MM.1S (cell line): Measurements from ENCODE around the gene NELL2.

Source experiments
- DNase-seq: peaks from one replicate; pipeline ENCODE4 v3.0.0-alpha.2; 2015
- H2AFZ ChIP-seq: fragments of 300-600 bp; sonication (generic); 2 replicates; pipeline ENCODE4 v1.6.0; 2016; ENCODE audit warnings: antibody characterized with exemption, low read length
- H3F3A ChIP-seq: fragments of 300-600 bp; sonication (generic); 2 replicates; pipeline ENCODE4 v1.6.1; 2016; ENCODE audit warnings: mild to moderate bottlenecking, antibody characterized with exemption, low read length, moderate library complexity, mixed read lengths; ENCODE audit not compliant: insufficient read depth
- H3K27ac ChIP-seq: fragments of 300-600 bp; sonication (generic); 2 replicates; pipeline ENCODE4 v1.5.1; 2016; ENCODE audit warnings: mild to moderate bottlenecking, low read length
- H3K27me3 ChIP-seq: fragments of 300-600 bp; sonication (generic); replicated peaks from 2 replicates; pipeline ENCODE4 v1.6.0; 2016; ENCODE audit warnings: low read length; ENCODE audit not compliant: insufficient read depth
- H3K36me3 ChIP-seq: fragments of 300-600 bp; sonication (generic); replicated peaks from 2 replicates; pipeline ENCODE4 v1.6.1; 2016; ENCODE audit warnings: mild to moderate bottlenecking, low read length, mixed read lengths; ENCODE audit not compliant: insufficient read depth
- H3K4me1 ChIP-seq: fragments of 300-600 bp; sonication (generic); 2 replicates; pipeline ENCODE4 v1.6.1; 2016; ENCODE audit warnings: low read length, mixed read lengths
- H3K4me2 ChIP-seq: fragments of 300-600 bp; sonication (generic); 2 replicates; pipeline ENCODE4 v1.6.0; 2016; ENCODE audit warnings: low read depth, low read length
- H3K4me3 ChIP-seq: fragments of 300-600 bp; sonication (generic); 2 replicates; pipeline ENCODE4 v1.5.1; 2016; ENCODE audit warnings: low read length, mixed read lengths
- H3K79me2 ChIP-seq: fragments of 300-600 bp; sonication (generic); 2 replicates; pipeline ENCODE4 v1.6.1; 2016; ENCODE audit warnings: mixed run types, low read length, mixed read lengths
- H3K9ac ChIP-seq: fragments of 300-600 bp; sonication (generic); 2 replicates; pipeline ENCODE4 v1.6.1; 2016; ENCODE audit warnings: low read length, mixed read lengths
- H3K9me2 ChIP-seq: fragments of 300-600 bp; sonication (generic); replicated peaks from 2 replicates; pipeline ENCODE4 v1.6.1; 2016; ENCODE audit warnings: mild to moderate bottlenecking, low read length, mixed read lengths; ENCODE audit not compliant: insufficient read depth
- H3K9me3 ChIP-seq: fragments of 300-600 bp; sonication (generic); replicated peaks from 2 replicates; pipeline ENCODE4 v1.6.1; 2016; ENCODE audit warnings: mild to moderate bottlenecking, low read length, mixed read lengths; ENCODE audit not compliant: insufficient read depth
- H4K20me1 ChIP-seq: fragments of 300-600 bp; sonication (generic); 2 replicates; pipeline ENCODE4 v1.6.1; 2016; ENCODE audit warnings: mild to moderate bottlenecking, low read length, moderate library complexity, mixed read lengths; ENCODE audit not compliant: insufficient read depth
- CTCF ChIP-seq: fragments of 300-600 bp; sonication (generic); IDR thresholded peaks from 2 replicates; pipeline ENCODE4 v1.5.1; 2016; ENCODE audit warnings: antibody characterized with exemption, low read length, mixed read lengths
- EZH2 ChIP-seq: fragments of 300-600 bp; sonication (generic); optimal IDR thresholded peaks from 2 replicates; pipeline ENCODE3; 2017; ENCODE audit warnings: low read depth, mild to moderate bottlenecking, antibody characterized with exemption, low read length, mixed read lengths
- EZH2phosphoT487 ChIP-seq: fragments of 300-600 bp; sonication (generic); IDR thresholded peaks from 2 replicates; pipeline ENCODE4 v1.6.1; 2018; ENCODE audit warnings: antibody characterized with exemption, low read length

Gene NELL2

GRCh38 chr12:44873898-44874297 is 2.2 kb downstream of the NELL2 start:
- Histone ChIP-seq H3K36me3 (no peaks in the 10 kb centered on the region), H3K4me1 (0 out of 2 replicates have a peak, but pooled peaks cover 5% of the 10 kb centered on the region), H3K27me3 (0 out of 2 replicates have a peak, but pooled peaks cover 7% of the 10 kb centered on the region), H2AFZ (no peak overlapping the region), H3K9me2 (no peaks in the 10 kb centered on the region), H4K20me1 (no peaks in the 10 kb centered on the region), H3K79me2 (no peaks in the 10 kb centered on the region), H3K4me3 (no peak overlapping the region), H3K9ac (no peak overlapping the region), H3K9me3 (no peaks in the 10 kb centered on the region), H3F3A (no peaks in the 10 kb centered on the region), H3K4me2 (no peak overlapping the region), H3K27ac (no peak overlapping the region)
- TF ChIP-seq CTCF = peak; percentile 42
- TF ChIP-seq EZH2phosphoT487 = no peak
- DNase-seq = peak; percentile 11

- Histone ChIP-seq H2AFZ (no peak overlapping the region), H3K27ac (no peak overlapping the region), H3K36me3 (no peaks in the 10 kb centered on the region), H3K9me2 (no peaks in the 10 kb centered on the region), H3K4me3 (no peak overlapping the region), H3K9ac (no peak overlapping the region), H3F3A (no peaks in the 10 kb centered on the region), H3K79me2 (no peaks in the 10 kb centered on the region), H3K4me1 (0 out of 2 replicates have a peak, but pooled peaks cover 5% of the 10 kb centered on the region), H3K9me3 (no peaks in the 10 kb centered on the region), H3K4me2 (no peak overlapping the region), H3K27me3 (0 out of 2 replicates have a peak, but pooled peaks cover 6% of the 10 kb centered on the region), H4K20me1 (no peaks in the 10 kb centered on the region)
- no peak for DNase-seq
- TF ChIP-seq EZH2 = no peak
- TF ChIP-seq EZH2phosphoT487 = no peak
- no peak for TF ChIP-seq CTCF
Observed at GRCh38 chr12:44869503-44869902, 6.6 kb downstream of the NELL2 start.

GRCh38 chr12:44863867-44864266 is 12.2 kb downstream of the NELL2 start:
- no peak overlapping the region for H2AFZ ChIP-seq
- H3K27me3 ChIP-seq = no peaks in the 10 kb centered on the region
- no peak overlapping the region for H3K27ac ChIP-seq
- no peaks in the 10 kb centered on the region for H3K4me1 ChIP-seq
- no peak for DNase-seq
- no peaks in the 10 kb centered on the region for H4K20me1 ChIP-seq
- H3K9me2 ChIP-seq = no peaks in the 10 kb centered on the region
- no peaks in the 10 kb centered on the region for H3K79me2 ChIP-seq
- H3K9me3 ChIP-seq = no peaks in the 10 kb centered on the region
- TF ChIP-seq CTCF (no peak), EZH2 (no peak), EZH2phosphoT487 (no peak)
- H3K4me3 ChIP-seq = no peak overlapping the region
- no peak overlapping the region for H3K9ac ChIP-seq
- no peak overlapping the region for H3K4me2 ChIP-seq
- no peaks in the 10 kb centered on the region for H3F3A ChIP-seq
- H3K36me3 ChIP-seq = no peaks in the 10 kb centered on the region
